GM10266 (cell line): ENCODE data around the gene HNRNPM.

Experiments
- DNase-seq: peaks from one replicate; pipeline ENCODE4 v3.0.0; 2012; ENCODE audit errors: extremely low spot score
- CTCF ChIP-seq: IDR thresholded peaks from 2 replicates; pipeline ENCODE4 v1.5.1; 2012; ENCODE audit warnings: mild to moderate bottlenecking, low read depth; ENCODE audit not compliant: control insufficient read depth, insufficient read depth; ENCODE audit errors: missing control alignments

HNRNPM gene

GRCh38 chr19:8486661-8487136 is 41.9 kb downstream of the HNRNPM start:
- no peak for TF ChIP-seq CTCF
- peak; percentile 12 for DNase-seq

GRCh38 chr19:8487137-8487851 is 42.5 kb downstream of the HNRNPM start:
- peak; percentile 43 for DNase-seq
- peak; percentile 8 for TF ChIP-seq CTCF

GRCh38 chr19:8488365-8488764 is 43.6 kb downstream of the HNRNPM start:
- TF ChIP-seq CTCF = no peak
- DNase-seq = no peak

GRCh38 chr19:8489561-8490394 is 45.0 kb downstream of the HNRNPM start:
- no peak for TF ChIP-seq CTCF
- DNase-seq = peak; percentile 16

- no peak for DNase-seq
- no peak for TF ChIP-seq CTCF
These were observed 45.6 kb downstream of the HNRNPM start for GRCh38 chr19:8490395-8490760.

- no peak for DNase-seq
- TF ChIP-seq CTCF = no peak
These were observed 46.1 kb downstream of the HNRNPM start for GRCh38 chr19:8490873-8491272.

GRCh38 chr19:8491574-8491973 is 46.8 kb downstream of the HNRNPM start:
- DNase-seq = no peak
- no peak for TF ChIP-seq CTCF
